ENCODE data around the gene RCOR1. TPM values are rescaled to one million over a fixed set of nuclear protein-coding genes. Genes with fewer than 3 reads are reported as not detected.
"Not testable (repeated sequence)": the region's sequence is repeated elsewhere in the genome, so short reads cannot be mapped to it uniquely, and the experiment has no call there.

Gene RCOR1
- total and polyA plus RNA-seq, 2 of the 8 experiments (the other 6 are each of a cell fraction or from before 2014, with no cell fraction given): 12.3 to 26.3 TPM

DNA sequence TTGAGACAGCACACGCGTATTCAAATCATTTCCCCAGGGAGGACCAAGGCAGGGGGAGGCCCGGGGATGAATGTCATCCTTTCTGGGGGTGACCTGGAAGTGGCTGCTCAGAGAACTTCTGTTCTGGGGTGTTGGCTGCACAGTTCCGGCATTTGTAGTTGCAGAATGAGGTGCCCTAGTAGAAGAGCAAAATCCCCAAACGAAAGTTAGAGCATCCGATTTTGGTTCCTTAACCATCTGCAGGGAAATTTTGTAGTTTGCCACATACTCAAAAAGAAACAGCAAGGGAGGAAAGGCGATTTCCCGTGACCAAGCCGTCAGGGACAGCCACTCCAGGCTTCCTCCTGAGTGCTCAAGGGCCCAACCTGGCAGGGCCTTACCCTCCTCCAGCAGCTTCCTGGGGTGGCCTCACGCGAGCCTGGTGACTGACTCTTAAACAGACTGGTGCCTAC, 171.8 kb downstream of the RCOR1 start:
- H4K5ac ChIP-seq (ENCODE audit: insufficient read length, low read depth, low read length): no peak overlapping the region
- H2BK5ac ChIP-seq (ENCODE audit: low read depth, low read length): no peak overlapping the region
- H3K36me3 ChIP-seq (ENCODE audit: control insufficient read depth in 2 of 4, insufficient read depth in 4 of 4, low read length in 3 of 4): no peaks in the 10 kb centered on the region
- no peak overlapping the region for H3K14ac ChIP-seq (ENCODE audit: insufficient read length)
- H3K18ac ChIP-seq (ENCODE audit: extremely low read depth, low read length): no peak overlapping the region
- FAIRE-seq: no peak
- H2BK20ac ChIP-seq (ENCODE audit: low read length): no peak overlapping the region
- H3K9me3 ChIP-seq (ENCODE audit: insufficient read depth in 2 of 2, low read depth in 1 of 2, low read length in 1 of 2): no peaks in the 10 kb centered on the region
- H4K20me1 ChIP-seq (replicated peaks in 1 of 2; ENCODE audit: control insufficient read depth in 1 of 2, insufficient read depth in 2 of 2, low read length in 2 of 2): no peaks in the 10 kb centered on the region
- no peak overlapping the region for H3K4me2 ChIP-seq (ENCODE audit: insufficient read depth in 1 of 2, low read depth in 2 of 2, low read length in 2 of 2)
- H3K23me2 ChIP-seq (ENCODE audit: low read depth, low read length): peaks cover 2% of the 10 kb centered on the region; the same call in 1 of the 2 replicates
- ChIA-PET POLR2A (ENCODE audit: partially characterized antibody) (no interaction called here), CTCF (ENCODE audit: partially characterized antibody) (interaction anchor here (1.2 to 2.5 kb wide), 4 partner anchors 8 to 70 kb away, joined by 3 to 8 read pairs (median 4); no protein-coding TSS in a partner anchor)
- H3K4me1 ChIP-seq (replicated peaks in 1 of 4; ENCODE audit: control insufficient read depth in 3 of 4, insufficient read depth in 4 of 4, low read length in 3 of 4): peaks cover 2 to 18% (median 14%) of the 10 kb centered on the region in 4 experiments
- H3K79me1 ChIP-seq (ENCODE audit: low read depth, low read length): no peaks in the 10 kb centered on the region
- no peak overlapping the region for H3K56ac ChIP-seq (replicated peaks; ENCODE audit: insufficient read length, low read depth, low read length)
- no peak for DNase-seq (ENCODE audit: low read depth in 1 of 2, low spot score in 2 of 2)
- H2BK120ac ChIP-seq (replicated peaks; ENCODE audit: low read depth, low read length): no peak overlapping the region
- H3K27ac ChIP-seq (ENCODE audit: low read depth, low read length): no peak overlapping the region
- H3K23ac ChIP-seq (ENCODE audit: insufficient read length): no peak overlapping the region
- H2BK12ac ChIP-seq (ENCODE audit: low read depth, low read length): no peak overlapping the region
- no peak overlapping the region for H2BK15ac ChIP-seq (ENCODE audit: low read length)
- H2AFZ ChIP-seq (ENCODE audit: low read length): no peak overlapping the region
- H3K27me3 ChIP-seq (replicated peaks in 1 of 4; ENCODE audit: control insufficient read depth in 3 of 4, extremely low read depth in 1 of 4, insufficient read depth in 3 of 4, low read length in 3 of 4): no peaks in the 10 kb centered on the region; a peak in 1 of 7 replicates
- WGBS, 2 experiments (ENCODE audit: extremely low coverage in 1 of 2, insufficient coverage in 1 of 2, insufficient read length in 1 of 2, insufficient replicate concordance in 2 of 2, low coverage in 1 of 2, low lambda C conversion rate in 2 of 2, missing lambda C conversion rate in 1 of 2): 83% methylated on average over 11 of the region's 11 CpGs; no CpG with 5 or more reads in 1 of the 2 experiments
- H4K91ac ChIP-seq (replicated peaks; ENCODE audit: insufficient read length, low read length): no peak overlapping the region
- H3K4me3 ChIP-seq (ENCODE audit: extremely low read depth in 1 of 4, insufficient read depth in 2 of 4, low read depth in 3 of 4, low read length in 4 of 4): no peak overlapping the region
- H3K79me2 ChIP-seq (ENCODE audit: control insufficient read depth in 1 of 2, insufficient read depth in 2 of 2, low read length in 2 of 2): no peaks in the 10 kb centered on the region
- H4K8ac ChIP-seq (ENCODE audit: extremely low read depth, insufficient read depth, low read length): no peak overlapping the region
- H2AK5ac ChIP-seq (ENCODE audit: low read depth, low read length): no peak overlapping the region
- no peak overlapping the region for H3K4ac ChIP-seq (replicated peaks; ENCODE audit: insufficient read length, low read depth, low read length)
- no peak for TF ChIP-seq HDAC6 (IDR thresholded peaks at IDR 0.05; ENCODE audit: low read depth, low read length)
- no peak overlapping the region for H3K9ac ChIP-seq (replicated peaks in 1 of 4; ENCODE audit: extremely low read depth in 1 of 4, low read depth in 3 of 4, low read length in 3 of 4)

DNA sequence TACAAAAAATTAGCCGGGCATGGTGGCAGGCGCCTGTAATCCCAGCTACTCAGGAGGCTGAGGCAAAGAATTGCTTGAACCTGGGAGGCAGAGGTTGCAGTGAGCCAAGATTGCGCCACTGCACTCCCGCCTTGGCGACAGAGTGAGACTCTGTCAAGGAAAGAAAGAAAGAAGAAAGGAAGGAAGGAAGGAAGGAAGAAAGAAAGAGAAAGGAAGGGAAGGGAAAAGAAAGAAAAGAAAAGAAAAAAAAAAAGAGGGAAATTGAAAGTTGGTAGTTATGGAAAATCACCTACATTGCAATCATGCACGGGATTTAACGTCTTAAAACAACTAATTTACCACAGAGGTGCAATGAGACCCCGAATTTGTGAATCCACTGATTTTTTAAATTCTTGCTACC, 173.3 kb downstream of the RCOR1 start:
- not testable (repeated sequence) for H3K4me3 ChIP-seq (ENCODE audit: extremely low read depth in 1 of 4, insufficient read depth in 2 of 4, low read depth in 3 of 4, low read length in 4 of 4); H3K79me2 ChIP-seq (ENCODE audit: control insufficient read depth in 1 of 2, insufficient read depth in 2 of 2, low read length in 2 of 2); H3K36me3 ChIP-seq (ENCODE audit: control insufficient read depth in 2 of 4, insufficient read depth in 4 of 4, low read length in 3 of 4); H4K91ac ChIP-seq (replicated peaks; ENCODE audit: insufficient read length, low read length); H2BK15ac ChIP-seq (ENCODE audit: low read length); H3K4me2 ChIP-seq (ENCODE audit: insufficient read depth in 1 of 2, low read depth in 2 of 2, low read length in 2 of 2); H2BK120ac ChIP-seq (replicated peaks; ENCODE audit: low read depth, low read length); H3K23ac ChIP-seq (ENCODE audit: insufficient read length); H2AFZ ChIP-seq (ENCODE audit: low read length); DNase-seq (ENCODE audit: low read depth in 1 of 2, low spot score in 2 of 2); H3K79me1 ChIP-seq (ENCODE audit: low read depth, low read length); H4K8ac ChIP-seq (ENCODE audit: extremely low read depth, insufficient read depth, low read length); H3K27ac ChIP-seq (ENCODE audit: low read depth, low read length); H3K9ac ChIP-seq (replicated peaks in 1 of 4; ENCODE audit: extremely low read depth in 1 of 4, low read depth in 3 of 4, low read length in 3 of 4); H3K56ac ChIP-seq (replicated peaks; ENCODE audit: insufficient read length, low read depth, low read length); H2BK5ac ChIP-seq (ENCODE audit: low read depth, low read length); H3K4ac ChIP-seq (replicated peaks; ENCODE audit: insufficient read length, low read depth, low read length); H3K18ac ChIP-seq (ENCODE audit: extremely low read depth, low read length); H4K5ac ChIP-seq (ENCODE audit: insufficient read length, low read depth, low read length); H2BK20ac ChIP-seq (ENCODE audit: low read length); H2BK12ac ChIP-seq (ENCODE audit: low read depth, low read length); H4K20me1 ChIP-seq (replicated peaks in 1 of 2; ENCODE audit: control insufficient read depth in 1 of 2, insufficient read depth in 2 of 2, low read length in 2 of 2); FAIRE-seq; H3K23me2 ChIP-seq (ENCODE audit: low read depth, low read length); H3K9me3 ChIP-seq (ENCODE audit: insufficient read depth in 2 of 2, low read depth in 1 of 2, low read length in 1 of 2); H2AK5ac ChIP-seq (ENCODE audit: low read depth, low read length); H3K14ac ChIP-seq (ENCODE audit: insufficient read length); H3K27me3 ChIP-seq (replicated peaks in 1 of 4; ENCODE audit: control insufficient read depth in 3 of 4, extremely low read depth in 1 of 4, insufficient read depth in 3 of 4, low read length in 3 of 4)
- WGBS, 2 experiments (ENCODE audit: extremely low coverage in 1 of 2, insufficient coverage in 1 of 2, insufficient read length in 1 of 2, insufficient replicate concordance in 2 of 2, low coverage in 1 of 2, low lambda C conversion rate in 2 of 2, missing lambda C conversion rate in 1 of 2): 90% methylated on average over 6 of the region's 8 CpGs; no CpG with 5 or more reads in 1 of the 2 experiments
- POLR2A ChIA-PET (ENCODE audit: partially characterized antibody): interaction anchor here (1.2 kb wide), 1 partner anchor 9 kb away, joined by 3 read pairs; no protein-coding TSS in a partner anchor
- H3K4me1 ChIP-seq (replicated peaks in 1 of 4; ENCODE audit: control insufficient read depth in 3 of 4, insufficient read depth in 4 of 4, low read length in 3 of 4): peaks cover 0 to 12% (median 5%) of the 10 kb centered on the region in 4 experiments; a peak in 5 of 7 replicates
- CTCF ChIA-PET (ENCODE audit: partially characterized antibody): interaction anchor here (0.6 to 1.2 kb wide), 2 partner anchors 12 to 18 kb away, joined by 3 to 4 read pairs; no protein-coding TSS in a partner anchor
